CD4-positive, alpha-beta T cell treated with Interleukin-6 for 4 hours (primary cell): ENCODE data around the gene FBXL16.

Experiments
- DNase-seq: peaks from one replicate; pipeline ENCODE4 v3.0.0-alpha.2; 2020; ENCODE audit warnings: mixed read lengths

FBXL16 gene

GRCh38 chr16:721765-722540 lies 16.4 kb upstream of the FBXL16 start:
- DNase-seq: no peak

- peak; percentile 84 for DNase-seq
These were observed 15.6 kb upstream of the FBXL16 start, which contains the start of gene ANTKMT for GRCh38 chr16:720990-721764. Gene ANTKMT (plus strand): TSS chr16:721146. CDS start chr16:721275, 129 bp downstream.

- DNase-seq: peak; percentile 56
These were observed 14.9 kb upstream of the FBXL16 start for GRCh38 chr16:720447-720989.

GRCh38 chr16:719815-720446 lies 14.3 kb upstream of the FBXL16 start:
- no peak for DNase-seq

- no peak for DNase-seq
These were observed 13.3 kb upstream of the FBXL16 start for GRCh38 chr16:718922-719321.

- no peak for DNase-seq
These were observed 12.8 kb upstream of the FBXL16 start for GRCh38 chr16:718389-718788.

- no peak for DNase-seq
These were observed 12.0 kb upstream of the FBXL16 start for GRCh38 chr16:717450-718245.

- DNase-seq: no peak
These were observed 11.2 kb upstream of the FBXL16 start for GRCh38 chr16:716768-717325.

GRCh38 chr16:716200-716568 lies 10.6 kb upstream of the FBXL16 start:
- DNase-seq: no peak

- peak; percentile 29 for DNase-seq
These were observed 10.0 kb upstream of the FBXL16 start for GRCh38 chr16:715477-716199.

- DNase-seq: peak; percentile 95
These were observed 9.2 kb upstream of the FBXL16 start, which contains the start of gene METRN for GRCh38 chr16:714558-715476. Gene METRN (plus strand): TSS chr16:715118. CDS start chr16:715290, 172 bp downstream.

GRCh38 chr16:714079-714478 lies 8.5 kb upstream of the FBXL16 start:
- DNase-seq: no peak

GRCh38 chr16:712740-713250 lies 7.2 kb upstream of the FBXL16 start:
- DNase-seq: peak; percentile 64

GRCh38 chr16:711548-712320 lies 6.1 kb upstream of the FBXL16 start:
- peak; percentile 87 for DNase-seq

GRCh38 chr16:711084-711483 lies 5.5 kb upstream of the FBXL16 start:
- DNase-seq: no peak

- DNase-seq: no peak
These were observed 5.0 kb upstream of the FBXL16 start for GRCh38 chr16:710500-711075.

- no peak for DNase-seq
These were observed 4.2 kb upstream of the FBXL16 start for GRCh38 chr16:709566-710499.

GRCh38 chr16:708959-709358 lies 3.4 kb upstream of the FBXL16 start:
- DNase-seq: no peak
